MM.1S (cell line): ENCODE results near the gene DAAM1.

Source experiments
- EZH2 ChIP-seq: fragments of 300-600 bp; sonication (generic); optimal IDR thresholded peaks from 2 replicates; pipeline ENCODE3; 2017; ENCODE audit warnings: low read depth, mild to moderate bottlenecking, antibody characterized with exemption, low read length, mixed read lengths
- TF ChIP-seq, protein P1 (sequence below): fragments of 300-600 bp; sonication (generic); IDR thresholded peaks from 2 replicates; pipeline ENCODE4 v1.5.1; 2016; ENCODE audit warnings: antibody characterized with exemption, low read length, mixed read lengths

DNA sequence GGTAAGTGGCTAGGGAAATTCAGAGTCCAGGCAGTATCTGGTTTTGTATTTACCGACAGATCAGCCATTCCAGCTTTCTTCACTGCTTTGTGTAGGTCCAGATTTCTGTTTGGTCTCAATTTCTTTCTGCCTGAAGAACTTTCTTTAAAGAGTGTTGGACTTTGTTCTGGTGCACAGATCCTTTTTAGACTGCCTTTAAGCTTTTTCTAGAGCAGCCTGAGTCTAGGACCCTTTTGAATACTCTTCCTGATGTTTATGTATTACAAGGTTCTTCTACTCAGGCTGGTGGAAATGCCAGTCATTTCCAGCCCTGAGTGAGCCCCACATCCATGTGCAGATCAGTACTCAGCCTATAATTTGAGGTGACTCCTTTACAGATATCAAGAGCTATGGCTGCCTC is 54.7 kb downstream of the DAAM1 start:
- TF ChIP-seq, protein P1, sequence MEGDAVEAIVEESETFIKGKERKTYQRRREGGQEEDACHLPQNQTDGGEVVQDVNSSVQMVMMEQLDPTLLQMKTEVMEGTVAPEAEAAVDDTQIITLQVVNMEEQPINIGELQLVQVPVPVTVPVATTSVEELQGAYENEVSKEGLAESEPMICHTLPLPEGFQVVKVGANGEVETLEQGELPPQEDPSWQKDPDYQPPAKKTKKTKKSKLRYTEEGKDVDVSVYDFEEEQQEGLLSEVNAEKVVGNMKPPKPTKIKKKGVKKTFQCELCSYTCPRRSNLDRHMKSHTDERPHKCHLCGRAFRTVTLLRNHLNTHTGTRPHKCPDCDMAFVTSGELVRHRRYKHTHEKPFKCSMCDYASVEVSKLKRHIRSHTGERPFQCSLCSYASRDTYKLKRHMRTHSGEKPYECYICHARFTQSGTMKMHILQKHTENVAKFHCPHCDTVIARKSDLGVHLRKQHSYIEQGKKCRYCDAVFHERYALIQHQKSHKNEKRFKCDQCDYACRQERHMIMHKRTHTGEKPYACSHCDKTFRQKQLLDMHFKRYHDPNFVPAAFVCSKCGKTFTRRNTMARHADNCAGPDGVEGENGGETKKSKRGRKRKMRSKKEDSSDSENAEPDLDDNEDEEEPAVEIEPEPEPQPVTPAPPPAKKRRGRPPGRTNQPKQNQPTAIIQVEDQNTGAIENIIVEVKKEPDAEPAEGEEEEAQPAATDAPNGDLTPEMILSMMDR, result no peak
- no peak for TF ChIP-seq EZH2
